HG02678 (cell line): Measurements from ENCODE around the gene STPG3.
A peak's percentile ranks its signal among the peaks of the same experiment; 100 is the strongest.
"Not testable (repeated sequence)": the region's sequence is repeated elsewhere in the genome, so short reads cannot be mapped to it uniquely, and the experiment has no call there.

Source experiments
- ATAC-seq: cut with Tn5 transposase; IDR thresholded peaks from one replicate; pipeline ENCODE4 v1.9.1; 2021; ENCODE audit warnings: mild to moderate bottlenecking, moderate library complexity; ENCODE audit not compliant: unreplicated experiment

Gene STPG3

DNA sequence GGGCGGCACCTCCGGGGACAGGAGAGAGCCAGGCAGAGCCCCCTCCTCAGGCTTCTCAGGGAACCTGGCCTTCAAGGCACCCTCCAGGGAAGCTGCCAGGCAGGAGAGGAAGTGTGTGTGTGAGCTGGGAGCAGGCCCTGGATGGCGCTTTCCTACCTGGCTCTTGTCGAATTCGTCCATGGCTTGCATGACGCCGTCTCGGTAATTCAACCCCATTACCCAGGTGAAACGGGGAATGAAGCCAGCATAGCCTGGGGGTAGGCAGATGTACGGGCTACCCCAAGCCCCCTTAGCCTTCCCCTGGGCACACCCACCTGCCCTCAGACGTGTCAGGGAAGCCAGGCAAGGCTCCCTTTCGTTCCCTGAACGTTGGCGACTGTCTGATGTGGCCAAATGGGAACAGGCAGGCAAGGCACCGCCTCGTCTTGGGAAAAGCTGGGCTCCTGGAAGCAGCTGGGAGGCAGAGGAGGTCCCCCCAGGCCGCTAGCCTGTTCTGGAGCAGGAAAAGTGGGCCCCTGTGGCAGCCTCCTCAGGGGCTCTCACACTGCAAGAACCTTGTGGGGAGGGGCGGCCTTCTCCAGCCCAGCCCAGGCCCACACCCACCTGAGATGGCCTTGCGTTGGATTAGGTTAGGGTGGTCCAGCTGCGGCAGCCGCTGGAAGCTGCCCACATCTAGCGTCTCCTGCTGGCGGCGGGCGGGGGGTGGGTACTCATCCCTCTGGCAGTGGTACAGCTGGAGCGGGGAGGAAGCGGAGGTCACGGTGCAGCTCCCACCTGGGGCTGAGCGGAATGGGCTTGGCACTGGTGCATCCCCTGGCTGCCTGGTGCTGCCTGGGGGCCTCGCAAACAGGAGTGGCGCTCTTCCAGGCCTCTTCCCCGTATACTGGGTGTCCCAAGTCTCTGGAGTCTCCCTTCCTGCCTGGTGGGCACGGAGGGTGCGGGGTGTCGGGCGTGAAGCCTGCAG is 6.3 kb upstream of the STPG3 start:
- no peak for ATAC-seq

GRCh38 chr9:137245450-137246421 is 5.3 kb upstream of the STPG3 start:
- ATAC-seq = no peak

DNA sequence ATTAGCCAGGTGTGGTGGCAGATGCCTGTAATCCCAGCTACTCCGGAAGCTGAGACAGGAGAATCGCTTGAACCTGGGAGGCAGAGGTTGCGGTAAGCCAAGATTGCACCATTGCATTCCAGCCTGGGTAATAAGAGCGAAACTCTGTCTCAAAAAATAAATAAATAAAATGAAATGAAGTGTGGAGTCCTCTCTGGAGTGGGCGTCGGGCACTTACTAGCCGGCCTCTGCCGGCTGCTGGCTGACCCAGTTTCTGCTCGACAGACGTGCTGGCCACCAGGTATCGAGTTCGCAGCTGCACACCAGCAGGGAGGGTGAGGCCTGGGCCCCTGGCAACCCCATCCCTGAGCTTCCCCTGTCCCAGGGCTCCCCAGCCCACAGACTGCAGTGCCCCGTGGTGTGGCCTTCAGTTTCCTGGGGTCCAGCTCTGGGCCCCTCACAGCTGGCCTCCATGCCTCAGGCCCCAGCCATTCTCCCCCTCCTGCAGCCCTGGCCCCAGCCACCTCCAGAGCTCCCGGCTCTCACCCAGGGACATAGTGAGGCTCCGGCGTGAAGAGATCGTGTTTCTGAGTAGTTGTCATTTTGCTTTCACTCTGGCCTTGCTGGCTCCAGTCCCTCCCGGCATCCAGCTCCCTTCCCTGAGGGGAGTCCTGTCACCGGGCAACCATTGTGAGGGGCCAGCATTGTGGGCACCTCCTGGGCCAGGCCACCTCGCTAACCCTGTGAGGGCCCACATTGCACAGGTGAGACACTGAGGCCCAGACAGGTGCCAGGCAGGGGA is 3.8 kb upstream of the STPG3 start:
- ATAC-seq = no peak

- ATAC-seq = no peak
Measured at GRCh38 chr9:137247916-137248175, 3.2 kb upstream of the STPG3 start.

DNA sequence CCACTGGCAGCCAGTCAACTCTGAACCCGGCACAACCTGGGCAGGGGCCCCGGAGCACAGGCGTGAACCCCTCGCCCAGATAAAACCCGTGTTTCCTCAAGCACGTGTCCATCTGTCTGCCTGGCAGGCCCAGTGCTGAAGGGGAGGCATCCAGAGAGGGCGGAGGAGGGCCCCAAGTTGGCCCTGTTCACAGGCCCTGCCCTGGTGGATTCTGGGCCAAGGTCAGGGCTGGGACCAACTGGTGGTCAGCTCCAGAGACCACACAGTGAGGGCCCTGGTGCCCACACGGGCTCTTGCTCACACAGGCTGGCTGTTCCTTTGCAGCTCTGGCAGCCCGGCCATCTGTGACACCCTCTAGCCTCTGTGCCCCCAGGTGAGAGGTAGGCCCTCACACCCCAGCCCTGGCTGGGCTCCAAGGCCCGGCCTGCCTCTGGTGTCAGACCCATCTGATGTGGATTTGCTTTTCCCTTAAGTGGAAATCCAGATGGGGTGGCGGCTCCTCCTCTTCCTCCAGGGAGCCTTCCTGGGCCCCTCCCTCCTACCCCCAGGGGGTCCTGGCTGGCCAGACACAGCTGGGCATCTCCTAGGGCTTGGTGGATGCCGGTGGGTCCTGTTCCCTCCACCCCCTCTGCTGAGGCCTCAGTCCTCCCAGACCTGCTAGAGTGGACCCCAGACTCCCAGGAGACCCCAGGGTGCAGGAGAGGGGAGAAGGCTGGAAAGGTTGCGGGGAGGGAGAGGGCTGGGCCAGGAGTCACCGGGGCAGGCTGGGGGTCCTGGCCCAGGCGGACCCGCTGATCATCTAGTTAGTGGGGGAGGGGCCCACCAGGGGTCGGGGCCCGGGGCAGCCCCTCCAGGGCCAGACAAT is 525 bp upstream of the STPG3 start:
- no peak for ATAC-seq

DNA sequence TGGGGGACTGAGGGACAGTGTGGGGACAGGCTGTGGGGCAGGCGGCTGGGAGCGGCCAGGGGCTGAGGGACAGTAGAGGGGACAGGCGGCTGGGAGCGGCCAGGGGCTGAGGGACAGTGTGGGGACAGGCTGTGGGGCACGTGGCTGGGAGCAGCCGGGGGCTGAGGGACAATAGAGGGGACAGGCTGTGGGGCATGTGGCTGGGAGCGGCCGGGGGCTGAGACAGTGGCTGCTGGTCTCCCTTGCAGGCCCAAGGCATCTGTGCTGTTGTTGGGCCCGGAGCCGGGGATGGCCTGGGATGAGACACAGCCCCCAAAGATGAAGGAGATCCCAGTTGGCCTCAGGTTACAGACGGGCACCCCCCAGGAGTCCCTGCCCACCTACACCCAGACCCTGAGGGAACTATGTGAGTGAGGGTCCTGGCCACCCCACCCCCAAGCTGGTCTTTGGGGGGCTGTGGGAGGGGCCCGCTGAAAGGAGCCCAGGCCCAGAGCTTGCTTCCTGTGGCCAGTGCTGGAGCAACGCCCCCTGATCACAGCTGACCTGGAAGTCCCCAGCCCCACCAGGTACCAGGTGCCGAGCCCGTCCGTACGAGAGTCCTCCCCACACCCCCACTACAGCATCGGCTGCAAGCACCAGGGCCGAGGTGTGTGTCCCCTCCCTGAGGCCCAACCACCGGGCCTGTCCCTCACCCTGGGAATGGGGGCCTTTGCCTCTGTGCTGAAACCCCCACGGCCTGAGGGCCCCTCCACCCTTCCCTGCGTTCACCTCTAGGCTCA is 593 bp downstream of the STPG3 start:
- no peak for ATAC-seq

DNA sequence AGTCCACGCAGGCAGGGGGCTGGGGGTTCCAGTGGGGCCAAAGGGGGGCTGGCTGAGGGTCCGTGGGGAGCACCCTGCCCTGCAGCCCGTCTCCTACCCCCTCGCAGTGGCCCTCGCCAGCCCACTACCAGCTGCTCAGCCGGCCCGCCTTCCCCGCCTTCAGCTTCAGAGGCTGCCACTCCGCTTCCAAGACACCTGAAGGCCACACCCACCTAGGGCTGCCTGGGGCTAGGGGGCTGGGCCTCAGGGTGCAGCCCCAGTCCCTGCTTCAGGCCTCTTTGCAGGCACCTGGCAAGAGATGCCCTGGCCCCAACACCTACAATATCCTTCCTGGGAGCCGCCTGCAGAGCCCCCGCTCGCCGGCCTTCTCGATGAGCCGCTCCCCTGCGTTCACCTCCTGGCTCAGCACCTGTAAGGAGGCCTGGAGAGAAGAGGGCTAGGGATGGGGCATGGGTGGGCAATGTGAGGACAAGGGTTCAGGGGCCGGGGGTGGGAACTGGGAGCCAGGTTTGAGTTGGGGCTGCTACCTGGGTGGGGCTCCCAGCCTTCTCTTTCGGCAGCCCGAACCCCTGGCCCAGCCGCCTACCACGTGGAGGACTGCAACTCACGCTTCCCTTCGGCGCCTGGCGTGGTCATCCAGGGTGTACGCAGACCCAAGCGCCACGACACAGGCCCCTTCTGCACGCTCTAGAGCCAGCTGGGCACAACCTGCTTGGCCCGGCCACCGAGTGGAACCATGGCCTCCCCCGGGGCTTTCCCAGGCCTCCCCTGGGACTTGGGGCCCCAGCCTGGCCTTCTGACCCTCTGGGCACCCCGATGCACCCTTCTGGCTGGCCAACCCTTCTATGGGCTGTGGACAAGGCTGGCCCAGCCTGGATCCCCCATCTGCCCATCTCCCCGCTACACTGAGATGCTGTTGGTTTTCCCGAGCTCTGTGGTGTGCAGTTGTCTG is 1.7 kb downstream of the STPG3 start:
- ATAC-seq = no peak

GRCh38 chr9:137253717-137254623 is 2.9 kb downstream of the STPG3 start:
- ATAC-seq = no peak

DNA sequence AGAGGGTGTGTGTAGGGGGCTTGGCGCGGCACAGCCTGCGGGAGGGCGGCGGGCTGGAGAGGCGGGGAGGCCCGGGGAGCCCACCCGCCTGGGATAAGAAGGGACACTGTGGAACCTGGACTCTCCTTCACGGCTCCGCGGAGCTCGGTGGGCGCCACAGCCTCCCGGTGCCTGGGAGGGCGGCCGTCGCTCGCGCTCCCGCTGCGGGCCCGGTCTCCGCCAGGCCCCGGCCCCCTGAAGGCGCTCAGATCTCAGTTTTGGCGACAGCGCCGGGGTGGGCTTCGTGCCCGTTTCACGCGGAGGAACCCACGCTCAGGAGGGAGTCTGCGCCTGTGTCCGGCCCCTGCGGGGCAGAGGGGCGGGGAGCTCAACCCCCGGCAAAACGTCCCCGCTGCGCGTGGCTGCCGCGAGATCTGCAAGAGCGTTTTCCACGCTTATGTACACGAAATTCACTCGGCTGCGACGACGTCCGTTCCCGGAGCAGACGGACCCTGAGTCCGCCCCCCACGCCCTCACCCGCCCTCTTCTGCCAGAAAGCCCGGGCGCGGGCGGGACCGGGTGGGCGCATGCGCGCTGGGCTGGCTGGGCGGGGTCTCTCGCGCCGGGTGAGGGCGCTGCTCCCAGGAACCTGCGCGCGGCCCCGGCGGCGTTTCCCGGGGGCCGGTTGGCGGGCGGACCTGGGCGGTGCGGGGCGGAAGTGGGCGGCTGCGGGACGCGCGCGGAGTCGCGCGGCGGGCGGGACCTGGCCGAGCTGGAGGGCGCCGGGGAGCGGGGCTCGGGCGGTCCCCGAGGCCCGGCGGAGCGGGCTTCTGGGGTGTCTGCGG is 3.8 kb downstream of the STPG3 start, which contains the start of gene NELFB:
Gene NELFB, plus strand, starts transcription at position 704 of the 824 bp plus-strand sequence.
- ATAC-seq = peak; percentile 84

DNA sequence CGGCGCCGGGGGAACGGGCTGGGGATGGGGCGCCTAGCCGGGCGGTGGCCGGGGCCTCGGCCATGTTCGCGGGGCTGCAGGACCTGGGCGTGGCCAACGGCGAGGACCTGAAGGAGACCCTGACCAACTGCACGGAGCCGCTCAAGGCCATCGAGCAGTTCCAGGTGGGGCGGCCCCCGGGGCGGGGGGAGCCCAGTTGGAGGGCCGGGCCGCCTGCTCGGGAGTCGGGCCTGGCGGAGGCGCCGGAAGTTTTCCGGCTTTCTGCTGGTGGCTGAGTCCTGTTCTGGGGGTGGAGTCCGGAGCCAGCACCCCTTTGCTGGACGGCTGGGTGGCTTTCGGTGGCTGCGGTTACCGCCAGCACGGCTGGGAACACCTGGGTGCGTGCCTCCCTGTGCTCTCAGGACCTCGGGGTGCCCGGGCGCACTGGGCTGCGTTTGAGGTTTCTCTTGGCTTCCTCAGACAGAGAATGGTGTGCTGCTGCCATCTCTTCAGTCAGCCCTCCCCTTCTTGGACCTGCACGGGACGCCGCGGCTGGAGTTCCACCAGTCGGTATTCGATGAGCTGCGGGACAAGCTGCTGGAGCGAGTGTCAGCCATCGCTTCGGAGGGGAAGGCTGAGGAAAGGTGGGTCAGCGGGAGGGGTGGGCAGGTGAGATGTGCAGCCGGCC is 4.5 kb downstream of the STPG3 start:
- ATAC-seq = no peak

DNA sequence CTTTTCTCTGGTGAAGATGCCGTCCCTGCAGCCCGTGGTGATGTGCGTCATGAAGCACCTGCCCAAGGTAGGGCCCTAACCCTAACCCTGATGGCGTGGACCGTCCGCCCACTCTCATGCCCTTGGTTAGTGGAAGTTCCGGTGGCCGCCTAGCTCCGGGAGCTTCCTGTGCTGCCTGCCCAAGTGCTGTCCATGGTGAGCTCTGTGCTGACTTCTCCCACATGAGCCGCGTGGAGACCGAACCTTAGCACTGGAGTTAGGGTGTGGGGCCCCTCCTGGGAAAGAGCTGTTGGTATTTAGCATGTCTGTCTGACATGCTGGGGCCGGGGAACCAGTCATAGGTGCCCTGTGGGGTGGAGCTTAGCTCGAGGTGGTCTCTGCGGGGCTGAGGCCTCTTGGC is 5.3 kb downstream of the STPG3 start:
- no peak for ATAC-seq

GRCh38 chr9:137256856-137257255 is 5.8 kb downstream of the STPG3 start:
- ATAC-seq = no peak

GRCh38 chr9:137262173-137262908 is 11.3 kb downstream of the STPG3 start:
- not testable (repeated sequence) for ATAC-seq

GRCh38 chr9:137262909-137263285 is 11.8 kb downstream of the STPG3 start:
- no peak for ATAC-seq

- ATAC-seq = no peak
Measured at GRCh38 chr9:137263506-137263905, 12.4 kb downstream of the STPG3 start.
